Stomach (tissue), 9 donors: Measurements from ENCODE around the gene LYRM4. TPM values are rescaled to one million over a fixed set of nuclear protein-coding genes. Genes with fewer than 3 reads are reported as not detected.

Source experiments
- DNase-seq, 2 donors: peaks; one replicate each; pipeline versions ENCODE4 v3.0.0 to v3.0.0-alpha.2; 2013 to 2019
- H3K27ac ChIP-seq, 5 donors: fragments of 200-600 bp in 4 of 5; sonication (generic) in 4 of 5; one replicate each; pipeline ENCODE4 v1.5.1; 2013 to 2019; ENCODE audit warnings: mild to moderate bottlenecking in 1 of 5, moderate library complexity in 1 of 5
- H3K27me3 ChIP-seq, 3 donors: fragments of 200-600 bp; sonication (generic); one replicate each; pipeline ENCODE4 v1.5.1; 2017 to 2019; ENCODE audit warnings: mixed run types in 1 of 3
- H3K36me3 ChIP-seq, 4 donors: fragments of 200-600 bp; sonication (generic); 1 replicate in 3 of 4; 2 replicates in 1 of 4; pipeline ENCODE4 v1.5.1; 2016 to 2019
- H3K4me1 ChIP-seq, 4 donors: fragments of 200-600 bp; sonication (generic); one replicate each; pipeline ENCODE4 v1.5.1; 2016 to 2019
- H3K4me3 ChIP-seq, 4 donors: fragments of 200-600 bp; sonication (generic) in 3 of 4; one replicate each; pipeline ENCODE4 v1.5.1; 2016 to 2019; ENCODE audit warnings: mild to moderate bottlenecking in 1 of 4
- H3K9me3 ChIP-seq, 4 donors: fragments of 200-600 bp; sonication (generic); one replicate each; pipeline ENCODE4 v1.5.1; 2016 to 2019
- CTCF ChIP-seq, 7 experiments: fragments of 450-650 bp in 4 of 7; fragments of 200-600 bp in 3 of 7; sonication (generic) in 3 of 7; IDR thresholded peaks; one replicate each; pipeline ENCODE4 v1.5.1; 2016 to 2019; ENCODE audit warnings: antibody characterized with exemption in 7 of 7, control low read depth in 2 of 7, mild to moderate bottlenecking in 1 of 7
- EP300 ChIP-seq: sonication (generic); formaldehyde crosslinking; IDR thresholded peaks from one replicate; pipeline ENCODE4 v1.6.1; 2017; ENCODE audit warnings: antibody characterized with exemption
- POLR2A ChIP-seq, 4 donors: fragments of 450-650 bp; IDR thresholded peaks; one replicate each; pipeline ENCODE4 v1.6.1; 2016; ENCODE audit warnings: antibody characterized with exemption in 4 of 4, control low read depth in 2 of 4, mild to moderate bottlenecking in 1 of 4, moderate library complexity in 1 of 4
- POLR2AphosphoS5 ChIP-seq, 3 donors: sonication (generic); formaldehyde crosslinking; IDR thresholded peaks; one replicate each; pipeline ENCODE4 v1.6.1; 2016; ENCODE audit warnings: antibody characterized with exemption in 3 of 3
- WGBS, 5 donors: extraction: QIAGEN DNeasy Blood & Tissue Kit in 3 of 5; methylation state at CpG; one replicate each; pipeline versions ENCODE4 v1.1.5 to v1.1.7; 2013 to 2018; 5-methylcytosine and 5-hydroxymethylcytosine counted together
- intact Hi-C: fragments of 100-400 bp; cut with DNase I; formaldehyde crosslinking; loops from one replicate; pipeline ENCODE4 v1.15.1; 2023; ENCODE audit warnings: low total_unique reads
- polyA plus RNA-seq, 3 donors: library from polyadenylated mRNA; stranded (reverse); fragments of 200-250 nt; gene quantifications; one replicate each; pipeline ENCODE4 v1.2.3, GENCODE V29; 2013
- total RNA-seq, 5 donors: library from RNA; depleted of rRNA; stranded (reverse); fragments of >200 nt; gene quantifications; one replicate each; pipeline versions ENCODE4 v1.1.0 to v1.2.3, GENCODE V29; 2014 to 2016
- donor health status: healthy with polysubstance abuse.
- donor health status: Bipolar disorder and iron deficiency.
- donor health status: healthy.

Gene LYRM4
- total and polyA plus RNA-seq, 8 donors = 0.58 to 31.4 (median 18.5) TPM; not detected in 1

GRCh38 chr6:5286780-5287179 is 26.0 kb upstream of the LYRM4 start:
- Histone ChIP-seq H3K4me1 (peaks cover 0 to 17% (median 14%) of the 10 kb centered on the region in 4 donors), H3K36me3 (no peaks in the 10 kb centered on the region), H3K27me3 (no peaks in the 10 kb centered on the region), H3K9me3 (no peaks in the 10 kb centered on the region), H3K4me3 (no peak overlapping the region), H3K27ac (peak overlapping the region in 2 of 5 donors; percentile 37 to 67)
- no peak for DNase-seq
- intact Hi-C loops = no loop called here
- WGBS, 5 donors = 87 to 94% (median 91%) methylated on average over 7 of the region's 7 CpGs
- TF ChIP-seq POLR2AphosphoS5 (IDR thresholded peaks at IDR 0.05) = no peak
- TF ChIP-seq EP300 = no peak
- no peak for TF ChIP-seq CTCF (IDR thresholded peaks at IDR 0.05)
- TF ChIP-seq POLR2A (IDR thresholded peaks at IDR 0.05) = no peak

GRCh38 chr6:5285526-5285925 is 24.8 kb upstream of the LYRM4 start:
- Histone ChIP-seq H3K9me3 (no peaks in the 10 kb centered on the region), H3K36me3 (no peaks in the 10 kb centered on the region), H3K4me1 (peaks cover 0 to 17% (median 14%) of the 10 kb centered on the region in 4 donors), H3K4me3 (no peak overlapping the region), H3K27me3 (no peaks in the 10 kb centered on the region), H3K27ac (no peak overlapping the region)
- no peak for DNase-seq
- 91 to 95% (median 93%) methylated on average over 5 of the region's 5 CpGs for WGBS, 5 donors
- intact Hi-C loops = no loop called here
- no peak for TF ChIP-seq CTCF (IDR thresholded peaks at IDR 0.05)
- TF ChIP-seq EP300 = no peak
- no peak for TF ChIP-seq POLR2AphosphoS5 (IDR thresholded peaks at IDR 0.05)
- TF ChIP-seq POLR2A (IDR thresholded peaks at IDR 0.05) = no peak

- H3K36me3 ChIP-seq = no peaks in the 10 kb centered on the region
- H3K27me3 ChIP-seq = no peaks in the 10 kb centered on the region
- no peak overlapping the region for H3K27ac ChIP-seq
- 90 to 95% (median 94%) methylated on average over 6 of the region's 6 CpGs for WGBS, 5 donors
- H3K9me3 ChIP-seq = no peaks in the 10 kb centered on the region
- intact Hi-C loops = no loop called here
- no peak overlapping the region for H3K4me3 ChIP-seq
- peaks cover 0 to 17% (median 14%) of the 10 kb centered on the region in 4 donors for H3K4me1 ChIP-seq
- TF ChIP-seq POLR2AphosphoS5 (IDR thresholded peaks at IDR 0.05) (no peak), POLR2A (IDR thresholded peaks at IDR 0.05) (no peak), EP300 (no peak), CTCF (IDR thresholded peaks at IDR 0.05) (no peak)
- DNase-seq = no peak
These were observed 24.3 kb upstream of the LYRM4 start for GRCh38 chr6:5285081-5285480.

- Histone ChIP-seq H3K9me3 (no peaks in the 10 kb centered on the region), H3K27ac (no peak overlapping the region), H3K36me3 (no peaks in the 10 kb centered on the region), H3K27me3 (no peaks in the 10 kb centered on the region), H3K4me3 (no peak overlapping the region), H3K4me1 (peaks cover 0 to 6% (median 5%) of the 10 kb centered on the region in 4 donors)
- intact Hi-C loops = no loop called here
- DNase-seq = no peak
- WGBS, 5 donors = 82 to 92% (median 88%) methylated on average over 9 of the region's 9 CpGs
- TF ChIP-seq CTCF (IDR thresholded peaks at IDR 0.05) = no peak
- no peak for TF ChIP-seq POLR2AphosphoS5 (IDR thresholded peaks at IDR 0.05)
- no peak for TF ChIP-seq POLR2A (IDR thresholded peaks at IDR 0.05)
- no peak for TF ChIP-seq EP300
These were observed 21.5 kb upstream of the LYRM4 start for GRCh38 chr6:5282191-5282623.
